DOHH2 (cell line): Measurements from ENCODE around the gene PBX4.

Source experiments
- H3F3A ChIP-seq: fragments of 200-600 bp; sonication (generic), shearing (Covaris generic); 2 replicates; pipeline ENCODE4 v1.6.0; 2016; ENCODE audit warnings: antibody characterized with exemption, mild to moderate bottlenecking; ENCODE audit not compliant: control insufficient read depth, insufficient read depth
- H3K27ac ChIP-seq: fragments of 200-600 bp; sonication (generic); 2 replicates; pipeline ENCODE4 v1.5.1; 2014; ENCODE audit warnings: low read depth, mild to moderate bottlenecking, low read length, moderate library complexity
- H3K27me3 ChIP-seq: fragments of 200-600 bp; sonication (generic); 2 replicates; pipeline ENCODE4 v1.6.1; 2014; ENCODE audit warnings: mild to moderate bottlenecking, low read length, mixed read lengths; ENCODE audit not compliant: control insufficient read depth
- H3K36me3 ChIP-seq: fragments of 200-600 bp; sonication (generic); 2 replicates; pipeline ENCODE4 v1.6.1; 2014; ENCODE audit warnings: mild to moderate bottlenecking, low read length, moderate library complexity, mixed read lengths; ENCODE audit not compliant: control insufficient read depth
- H3K4me1 ChIP-seq: fragments of 200-600 bp; sonication (generic); 2 replicates; pipeline ENCODE4 v1.6.1; 2014; ENCODE audit warnings: mild to moderate bottlenecking, low read length, mixed read lengths; ENCODE audit not compliant: control insufficient read depth
- H3K4me2 ChIP-seq: fragments of 200-600 bp; sonication (generic); 2 replicates; pipeline ENCODE4 v1.6.0; 2014; ENCODE audit warnings: mild to moderate bottlenecking, low read length, moderate library complexity
- H3K4me3 ChIP-seq: fragments of 200-600 bp; sonication (generic); 2 replicates; pipeline ENCODE4 v1.5.1; 2014; ENCODE audit warnings: mild to moderate bottlenecking, low read length, mixed read lengths
- H3K79me2 ChIP-seq: fragments of 200-600 bp; sonication (generic); 2 replicates; pipeline ENCODE4 v1.6.1; 2014; ENCODE audit warnings: mild to moderate bottlenecking, low read length, mixed read lengths; ENCODE audit not compliant: control insufficient read depth
- H3K9me2 ChIP-seq: fragments of 200-600 bp; sonication (generic); replicated peaks from 2 replicates; pipeline ENCODE4 v1.6.1; 2014; ENCODE audit warnings: mild to moderate bottlenecking, low read length, mixed read lengths; ENCODE audit not compliant: control insufficient read depth
- H3K9me3 ChIP-seq: fragments of 200-600 bp; sonication (generic); 2 replicates; pipeline ENCODE4 v1.6.1; 2014; ENCODE audit warnings: antibody characterized with exemption, low read length, mixed read lengths; ENCODE audit not compliant: control insufficient read depth, insufficient read depth
- H4K20me1 ChIP-seq: fragments of 200-600 bp; sonication (generic); 2 replicates; pipeline ENCODE4 v1.6.0; 2014; ENCODE audit warnings: low read depth, mild to moderate bottlenecking, antibody characterized with exemption, low read length, moderate library complexity; ENCODE audit not compliant: control insufficient read depth, insufficient read depth
- EZH2phosphoT487 ChIP-seq: fragments of 200-600 bp; sonication (generic); IDR thresholded peaks from 2 replicates; pipeline ENCODE4 v1.6.1; 2017; ENCODE audit warnings: borderline replicate concordance, mild to moderate bottlenecking, antibody characterized with exemption, low read length, moderate library complexity, mixed read lengths
- TF ChIP-seq, protein P1 (sequence below): fragments of 200-600 bp; sonication (generic); IDR thresholded peaks from one replicate; pipeline ENCODE4 v1.5.1; 2014; ENCODE audit warnings: antibody characterized with exemption, mild to moderate bottlenecking, low read depth, low read length; ENCODE audit not compliant: poor library complexity, severe bottlenecking

The PBX4 gene

DNA sequence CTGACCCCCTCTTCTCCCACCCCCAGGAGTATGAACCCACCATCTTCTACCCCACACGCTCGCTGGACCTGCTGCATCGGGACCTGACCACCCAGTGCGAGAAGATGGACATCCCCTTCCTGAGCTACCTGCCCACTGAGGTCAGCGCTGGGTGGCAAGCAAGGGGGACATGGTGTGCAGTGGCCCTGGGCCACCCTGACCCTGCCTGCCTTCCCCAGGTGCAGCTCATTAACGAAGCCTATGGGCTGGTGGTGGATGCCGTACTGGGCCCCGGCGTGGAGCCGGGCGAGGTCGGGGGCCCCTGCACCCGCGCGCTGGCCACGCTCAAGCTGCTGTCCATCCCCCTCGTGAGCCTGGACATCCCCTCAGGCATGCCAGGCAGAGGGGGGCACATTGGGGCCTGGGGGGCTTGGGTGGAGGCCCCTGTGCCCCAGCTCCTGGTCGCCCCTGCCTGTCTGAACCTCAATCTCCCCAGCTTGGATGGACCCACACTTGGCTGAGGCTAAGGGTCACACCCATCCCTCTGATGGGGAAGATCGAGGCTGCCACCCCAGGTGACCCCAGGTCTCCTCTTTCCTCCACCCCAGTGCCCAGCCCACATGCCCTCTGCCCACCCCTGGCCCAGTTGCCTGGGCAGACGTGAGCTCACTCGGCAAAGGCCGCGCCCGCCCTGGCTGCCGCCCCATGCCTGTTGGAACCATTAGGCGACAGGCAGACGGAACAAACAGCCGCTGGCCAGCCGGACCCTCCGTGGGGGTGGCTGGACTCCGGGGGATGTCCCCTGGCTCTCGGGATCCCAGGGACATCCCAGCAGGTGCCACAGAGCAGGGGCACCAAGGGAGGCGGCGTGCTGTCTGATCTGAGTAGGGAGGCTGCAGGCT lies 82.9 kb downstream of the PBX4 start:
- Histone ChIP-seq H3K9me3 (no peaks in the 10 kb centered on the region), H3K4me2 (no peak overlapping the region), H3K9me2 (no peaks in the 10 kb centered on the region), H3F3A (peaks cover 8% of the 10 kb centered on the region), H3K79me2 (no peaks in the 10 kb centered on the region), H3K36me3 (peaks cover 3% of the 10 kb centered on the region; the same call in 1 of the 2 replicates), H3K4me1 (peaks cover 24% of the 10 kb centered on the region), H4K20me1 (no peaks in the 10 kb centered on the region), H3K4me3 (no peak overlapping the region), H3K27me3 (peaks cover 16% of the 10 kb centered on the region), H3K27ac (no peak overlapping the region)
- TF ChIP-seq, protein P1, sequence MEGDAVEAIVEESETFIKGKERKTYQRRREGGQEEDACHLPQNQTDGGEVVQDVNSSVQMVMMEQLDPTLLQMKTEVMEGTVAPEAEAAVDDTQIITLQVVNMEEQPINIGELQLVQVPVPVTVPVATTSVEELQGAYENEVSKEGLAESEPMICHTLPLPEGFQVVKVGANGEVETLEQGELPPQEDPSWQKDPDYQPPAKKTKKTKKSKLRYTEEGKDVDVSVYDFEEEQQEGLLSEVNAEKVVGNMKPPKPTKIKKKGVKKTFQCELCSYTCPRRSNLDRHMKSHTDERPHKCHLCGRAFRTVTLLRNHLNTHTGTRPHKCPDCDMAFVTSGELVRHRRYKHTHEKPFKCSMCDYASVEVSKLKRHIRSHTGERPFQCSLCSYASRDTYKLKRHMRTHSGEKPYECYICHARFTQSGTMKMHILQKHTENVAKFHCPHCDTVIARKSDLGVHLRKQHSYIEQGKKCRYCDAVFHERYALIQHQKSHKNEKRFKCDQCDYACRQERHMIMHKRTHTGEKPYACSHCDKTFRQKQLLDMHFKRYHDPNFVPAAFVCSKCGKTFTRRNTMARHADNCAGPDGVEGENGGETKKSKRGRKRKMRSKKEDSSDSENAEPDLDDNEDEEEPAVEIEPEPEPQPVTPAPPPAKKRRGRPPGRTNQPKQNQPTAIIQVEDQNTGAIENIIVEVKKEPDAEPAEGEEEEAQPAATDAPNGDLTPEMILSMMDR: no peak
- no peak for TF ChIP-seq EZH2phosphoT487

DNA sequence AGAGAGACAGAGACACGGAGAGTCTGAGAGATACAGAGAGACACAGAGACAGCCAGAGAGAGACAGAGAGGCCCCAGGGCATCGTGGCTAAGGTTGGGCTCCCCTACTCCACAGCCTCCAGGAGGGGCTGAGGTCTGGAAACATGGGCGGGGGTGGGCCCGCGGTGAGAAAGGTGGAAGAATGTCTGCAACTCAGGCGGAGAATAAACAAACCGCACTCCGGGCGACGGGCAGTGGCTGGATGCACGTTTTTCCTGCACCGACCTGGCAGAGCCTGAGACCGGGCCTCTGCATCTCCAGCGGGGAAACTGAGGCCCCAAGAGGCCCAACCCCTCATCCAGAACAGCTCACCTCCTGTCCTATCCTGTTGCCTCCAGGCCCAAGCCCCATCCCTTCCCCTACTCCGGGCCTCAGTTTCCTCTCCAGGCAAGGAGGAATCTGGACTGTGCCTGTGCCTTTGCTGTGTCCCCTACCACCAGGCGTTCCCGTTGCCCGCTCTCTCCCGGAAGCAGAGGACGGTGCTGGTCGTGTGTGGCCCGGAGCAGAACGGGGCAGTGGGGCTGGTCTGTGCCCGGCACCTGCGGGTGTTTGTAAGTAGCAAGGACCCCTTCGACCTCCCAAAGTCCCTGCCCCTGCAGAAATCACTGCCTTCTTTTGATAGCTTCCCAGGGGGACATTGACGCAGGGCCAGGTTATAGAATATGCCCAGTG lies 83.8 kb downstream of the PBX4 start:
- no peaks in the 10 kb centered on the region for H3K9me3 ChIP-seq
- peaks cover 10% of the 10 kb centered on the region for H3F3A ChIP-seq
- H3K27me3 ChIP-seq: peaks cover 16% of the 10 kb centered on the region
- H4K20me1 ChIP-seq: no peaks in the 10 kb centered on the region
- H3K4me2 ChIP-seq: no peak overlapping the region
- H3K36me3 ChIP-seq: peaks cover 3% of the 10 kb centered on the region; the same call in 1 of the 2 replicates
- H3K79me2 ChIP-seq: no peaks in the 10 kb centered on the region
- no peak for TF ChIP-seq EZH2phosphoT487
- TF ChIP-seq, protein P1: no peak
- no peak overlapping the region for H3K27ac ChIP-seq
- no peak overlapping the region for H3K4me3 ChIP-seq
- H3K4me1 ChIP-seq: peaks cover 23% of the 10 kb centered on the region
- no peaks in the 10 kb centered on the region for H3K9me2 ChIP-seq

DNA sequence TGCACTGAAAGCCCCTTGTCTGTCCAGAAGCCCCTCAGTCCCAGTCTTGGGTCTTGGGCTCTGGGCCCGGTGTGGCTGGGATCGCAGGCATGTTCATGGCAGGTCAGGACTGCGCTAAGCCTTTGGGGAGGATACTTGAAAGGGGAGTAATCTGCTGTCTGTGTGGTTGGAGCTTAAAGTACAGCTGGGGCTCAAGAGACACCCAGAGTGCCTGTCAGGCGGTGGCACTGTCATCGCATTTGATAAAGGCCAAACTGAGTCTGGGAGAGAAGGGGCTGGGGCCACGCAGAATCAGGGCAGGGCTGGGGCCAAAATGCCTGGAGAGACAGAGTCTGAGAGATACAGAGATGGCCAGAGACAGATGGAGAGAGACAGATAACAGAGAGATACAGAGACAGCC lies 84.6 kb downstream of the PBX4 start:
- H3K9me3 ChIP-seq: no peaks in the 10 kb centered on the region
- H3K9me2 ChIP-seq: no peaks in the 10 kb centered on the region
- no peak overlapping the region for H3K27ac ChIP-seq
- H3F3A ChIP-seq: peaks cover 10% of the 10 kb centered on the region
- H3K36me3 ChIP-seq: peaks cover 10% of the 10 kb centered on the region; the same call in 1 of the 2 replicates
- no peak overlapping the region for H3K4me3 ChIP-seq
- peaks cover 13% of the 10 kb centered on the region for H3K27me3 ChIP-seq
- H3K4me1 ChIP-seq: peaks cover 22% of the 10 kb centered on the region
- no peak overlapping the region for H3K4me2 ChIP-seq
- TF ChIP-seq, protein P1: no peak
- no peak for TF ChIP-seq EZH2phosphoT487
- no peaks in the 10 kb centered on the region for H4K20me1 ChIP-seq
- H3K79me2 ChIP-seq: no peaks in the 10 kb centered on the region
